SK-N-SH (cell line): ENCODE results near the gene AKAP6. TPM values are rescaled to one million over a fixed set of nuclear protein-coding genes. Genes with fewer than 3 reads are reported as not detected.
A peak's percentile ranks its signal among the peaks of the same experiment; 100 is the strongest.

Source experiments
- CTCF ChIA-PET: fragments of 300-600, 350-600 bp; formaldehyde crosslinking; extraction: SDS; loops from one replicate; lab custom pipeline; 2021; lab: Yijun Ruan, JAX
- POLR2A ChIA-PET: fragments of 350-600 bp; sonication (Branson Sonifier 250); formaldehyde crosslinking; extraction: SDS; loops from one replicate; lab custom pipeline; 2020; ENCODE audit warnings: antibody characterized with exemption, inconsistent platforms; lab: Yijun Ruan, JAX
- DNase-seq: peaks from one replicate; pipeline ENCODE4 v3.0.0; 2012
- H2AFZ ChIP-seq: fragments of 200-600 bp; sonication (generic); 2 replicates; pipeline ENCODE4 v1.8.1; 2016; ENCODE audit warnings: antibody characterized with exemption, mild to moderate bottlenecking, low read depth
- H3F3A ChIP-seq: fragments of 200-600 bp; sonication (generic); replicated peaks from 2 replicates; pipeline ENCODE3; 2016; ENCODE audit warnings: antibody characterized with exemption, mild to moderate bottlenecking; ENCODE audit not compliant: insufficient read depth
- H3K27ac ChIP-seq, 2 experiments: fragments of 200-500 bp in 1 of 2; fragments of 200-600 bp in 1 of 2; sonication (Bioruptor generic) in 1 of 2; sonication (generic), shearing (Covaris generic) in 1 of 2; 2 replicates each; pipeline versions ENCODE4 v1.5.1 to v1.6.1; 2014 to 2016; ENCODE audit warnings: low read depth in 2 of 2, inconsistent platforms in 1 of 2, low read length in 1 of 2, mild to moderate bottlenecking in 1 of 2, mixed read lengths in 1 of 2
- H3K27me3 ChIP-seq: fragments of 200-600 bp; sonication (generic), shearing (Covaris generic); 2 replicates; pipeline ENCODE4 v1.6.1; 2016; ENCODE audit warnings: mixed run types; ENCODE audit not compliant: insufficient read depth
- H3K36me3 ChIP-seq, 2 experiments: fragments of 200-500 bp in 1 of 2; fragments of 200-600 bp in 1 of 2; sonication (Bioruptor generic) in 1 of 2; sonication (generic) in 1 of 2; replicated peaks in 1 of 2; 2 replicates each; pipeline versions ENCODE3 to v1.5.1; 2014 to 2016; ENCODE audit warnings: low read length in 1 of 2, mild to moderate bottlenecking in 1 of 2; ENCODE audit not compliant: insufficient read depth in 2 of 2, control insufficient read depth in 1 of 2
- H3K4me1 ChIP-seq, 2 experiments: fragments of 200-500 bp in 1 of 2; fragments of 200-600 bp in 1 of 2; sonication (Bioruptor generic) in 1 of 2; sonication (generic), shearing (Covaris generic) in 1 of 2; 2 replicates each; pipeline versions ENCODE4 v1.5.1 to v1.6.1; 2014 to 2016; ENCODE audit warnings: low read depth in 1 of 2, low read length in 1 of 2, mixed run types in 1 of 2; ENCODE audit not compliant: insufficient read depth in 2 of 2, control insufficient read depth in 1 of 2
- H3K4me2 ChIP-seq: fragments of 200-600 bp; sonication (generic), shearing (Covaris generic); 2 replicates; pipeline ENCODE4 v1.6.1; 2017; ENCODE audit warnings: mixed run types
- H3K4me3 ChIP-seq, 2 experiments: fragments of 200-500 bp in 1 of 2; fragments of 200-600 bp in 1 of 2; sonication (Bioruptor generic) in 1 of 2; sonication (generic), shearing (Covaris generic) in 1 of 2; 2 replicates each; pipeline versions ENCODE4 v1.5.1 to v1.8.1; 2014 to 2016; ENCODE audit warnings: low read depth in 2 of 2, inconsistent platforms in 1 of 2, low read length in 1 of 2, mild to moderate bottlenecking in 1 of 2, mixed read lengths in 1 of 2, moderate library complexity in 1 of 2
- H3K79me2 ChIP-seq: fragments of 200-600 bp; sonication (generic); 2 replicates; pipeline ENCODE4 v1.8.1; 2017; ENCODE audit warnings: mild to moderate bottlenecking; ENCODE audit not compliant: insufficient read depth
- H3K9ac ChIP-seq: fragments of 200-600 bp; sonication (generic); 2 replicates; pipeline ENCODE4 v1.6.1; 2017; ENCODE audit warnings: mixed run types
- H3K9me2 ChIP-seq: fragments of 200-600 bp; sonication (generic); 2 replicates; pipeline ENCODE4 v1.6.1; 2017; ENCODE audit warnings: mixed run types
- H3K9me3 ChIP-seq: fragments of 200-600 bp; sonication (generic); 2 replicates; pipeline ENCODE4 v1.6.1; 2017; ENCODE audit warnings: mixed run types, mild to moderate bottlenecking, moderate library complexity
- H4K20me1 ChIP-seq: fragments of 200-600 bp; sonication (generic); 2 replicates; pipeline ENCODE4 v1.6.1; 2017; ENCODE audit warnings: mild to moderate bottlenecking, mixed run types; ENCODE audit not compliant: insufficient read depth
- FOSL2 ChIP-seq: IDR thresholded peaks from 2 replicates; pipeline ENCODE4 v1.4.0; 2012; ENCODE audit warnings: low read depth, mild to moderate bottlenecking, moderate library complexity, borderline replicate concordance
- FOXJ3 ChIP-seq: sonication (generic); formaldehyde crosslinking; IDR thresholded peaks from 2 replicates; pipeline ENCODE4 v1.5.1; 2020; ENCODE audit warnings: mild to moderate bottlenecking, missing genetic modification reagents
- GATA2 ChIP-seq: sonication (generic); formaldehyde crosslinking; IDR thresholded peaks from 2 replicates; pipeline ENCODE4 v1.5.0; 2020; ENCODE audit warnings: mild to moderate bottlenecking, missing genetic modification reagents
- IRF3 ChIP-seq: fragments of 150-350 bp; IDR thresholded peaks from 2 replicates; pipeline ENCODE4 v1.6.1; 2016; ENCODE audit warnings: mild to moderate bottlenecking, low read depth, low read length
- MAX ChIP-seq: IDR thresholded peaks from 2 replicates; pipeline ENCODE4 v1.4.0; 2012; ENCODE audit warnings: low read depth
- MXI1 ChIP-seq: IDR thresholded peaks from 2 replicates; pipeline ENCODE4 v1.6.1; 2012; ENCODE audit warnings: mild to moderate bottlenecking, low read depth, low read length, improper control_type of control experiment
- NFIC ChIP-seq: IDR thresholded peaks from 2 replicates; pipeline ENCODE4 v1.4.0; 2012; ENCODE audit warnings: borderline replicate concordance
- PBX3 ChIP-seq: IDR thresholded peaks from 2 replicates; pipeline ENCODE4; 2012
- RCOR1 ChIP-seq: fragments of 150-350 bp; IDR thresholded peaks from 2 replicates; pipeline ENCODE4 v1.6.1; 2017; ENCODE audit warnings: antibody characterized with exemption, low read length
- SMC3 ChIP-seq: IDR thresholded peaks from 2 replicates; pipeline ENCODE4 v1.6.1; 2012; ENCODE audit warnings: low read depth, low read length, improper control_type of control experiment
- WGBS: methylation state at CpG from one replicate; pipeline ENCODE4 v1.1.6; 2017; ENCODE audit warnings: low lambda C conversion rate; 5-methylcytosine and 5-hydroxymethylcytosine counted together
- polyA plus RNA-seq, 3 experiments: library from polyadenylated mRNA; depleted of rRNA; stranded (reverse); fragments of >200 nt; gene quantifications; 2 replicates each; pipeline ENCODE4 v1.2.3, GENCODE V29; 2012

The AKAP6 gene
- polyA plus RNA-seq, 1 of the 3 experiments (the other 2 are of a cell fraction) = 1.7 TPM

GRCh38 chr14:32567543-32568384 is 238.7 kb downstream of the AKAP6 start:
- POLR2A ChIA-PET = no interaction called here
- Histone ChIP-seq H3F3A (peaks cover 25% of the 10 kb centered on the region), H3K9ac (no peak overlapping the region), H3K27me3 (no peaks in the 10 kb centered on the region)
- no peak for DNase-seq
- TF ChIP-seq FOSL2 (0 out of 2 replicates have a peak, but pooled peaks have one; percentile 3), FOXJ3 (no peak)
- TF ChIP-seq, all 33 proteins: peak for 1
- Histone ChIP-seq H3K27ac (peak overlapping the region; percentile 50 to 60; a peak in 3 of 4 replicates), H3K9me3 (no peaks in the 10 kb centered on the region), H4K20me1 (no peaks in the 10 kb centered on the region), H3K9me2 (no peaks in the 10 kb centered on the region), H3K4me1 (peaks cover 8 to 25% of the 10 kb centered on the region in 2 experiments; a peak in 3 of 4 replicates), H3K4me2 (peak overlapping the region; percentile 40; the same call in 1 of the 2 replicates), H3K79me2 (no peaks in the 10 kb centered on the region), H3K4me3 (no peak overlapping the region), H3K36me3 (peaks cover 0 to 4% of the 10 kb centered on the region in 2 experiments), H2AFZ (no peak overlapping the region)
- CTCF ChIA-PET = interaction anchor here (0.6 to 3.3 kb wide), 4 partner anchors 8 to 1117 kb away, joined by 3 to 18 read pairs (median 3); no protein-coding TSS in a partner anchor

- POLR2A ChIA-PET = no interaction called here
- TF ChIP-seq FOSL2 (0 out of 2 replicates have a peak, but pooled peaks have one; percentile 14), MXI1 (no peak), RCOR1 (no peak), PBX3 (peak; percentile 36; the same call in 1 of the 2 replicates), IRF3 (no peak), MAX (no peak), SMC3 (no peak), GATA2 (CRISPR knock-in tag) (no peak), NFIC (no peak)
- Histone ChIP-seq H3K36me3 (peaks cover 0 to 4% of the 10 kb centered on the region in 2 experiments), H3K9me2 (no peaks in the 10 kb centered on the region), H3K4me2 (no peak overlapping the region), H4K20me1 (no peaks in the 10 kb centered on the region), H3K4me3 (no peak overlapping the region), H2AFZ (no peak overlapping the region), H3K9ac (no peak overlapping the region), H3K27me3 (no peaks in the 10 kb centered on the region), H3K79me2 (no peaks in the 10 kb centered on the region), H3K9me3 (no peaks in the 10 kb centered on the region), H3F3A (peaks cover 5% of the 10 kb centered on the region), H3K27ac (peak overlapping the region in 1 of 2 experiments; percentile 6; a peak in 1 of 4 replicates), H3K4me1 (peaks cover 6 to 11% of the 10 kb centered on the region in 2 experiments; a peak in 3 of 4 replicates)
- WGBS = 51% methylated on average over 2 of the region's 2 CpGs
- CTCF ChIA-PET = interaction anchor here (1.4 to 3.0 kb wide), 2 partner anchors 12 to 1221 kb away, joined by 5 to 17 read pairs; no protein-coding TSS in a partner anchor
- DNase-seq = no peak
Observed at GRCh38 chr14:32571551-32571950, 242.5 kb downstream of the AKAP6 start.
